ENCODE results near the gene ERH. TPM values are rescaled to one million over a fixed set of nuclear protein-coding genes. Genes with fewer than 3 reads are reported as not detected.

The ERH gene
- total RNA-seq, 2 donors from 2014 or later: 102 to 118 TPM

GRCh38 chr14:69376439-69376838, 21.7 kb downstream of the ERH start:
- DNase-seq (no peak), ATAC-seq (no peak)
- H3K4me1 Mint-ChIP-seq: peaks cover 6% of the 10 kb centered on the region
- H3K4me3 Mint-ChIP-seq: no peak overlapping the region
- H3K9me3 ChIP-seq (ENCODE audit: control insufficient read depth, low read length, poor library complexity, severe bottlenecking): no peaks in the 10 kb centered on the region
- peaks cover 10% of the 10 kb centered on the region for H3K36me3 Mint-ChIP-seq (ENCODE audit: low read depth)
- no peaks in the 10 kb centered on the region for H3K27me3 Mint-ChIP-seq
- no peak overlapping the region for H3K27ac Mint-ChIP-seq

- H3K4me1 Mint-ChIP-seq: peaks cover 6% of the 10 kb centered on the region
- DNase-seq: no peak
- no peak for ATAC-seq
These were observed 22.4 kb downstream of the ERH start for GRCh38 chr14:69375722-69376121.

GRCh38 chr14:69375182-69375581, 22.9 kb downstream of the ERH start:
- no peak overlapping the region for H3K4me3 Mint-ChIP-seq
- H3K9me3 ChIP-seq (ENCODE audit: control insufficient read depth, low read length, poor library complexity, severe bottlenecking): no peaks in the 10 kb centered on the region
- H3K27ac Mint-ChIP-seq: no peak overlapping the region
- peaks cover 6% of the 10 kb centered on the region for H3K4me1 Mint-ChIP-seq
- no peak for ATAC-seq
- DNase-seq: no peak
- no peaks in the 10 kb centered on the region for H3K27me3 Mint-ChIP-seq
- peaks cover 9% of the 10 kb centered on the region for H3K36me3 Mint-ChIP-seq (ENCODE audit: low read depth)

More at GRCh38 chr14:69375722-69376121, 22.4 kb downstream of the ERH start:
- H3K27me3 Mint-ChIP-seq: no peaks in the 10 kb centered on the region
- no peak overlapping the region for H3K27ac Mint-ChIP-seq
- peaks cover 10% of the 10 kb centered on the region for H3K36me3 Mint-ChIP-seq (ENCODE audit: low read depth)
- H3K4me3 Mint-ChIP-seq: no peak overlapping the region
- H3K9me3 ChIP-seq (ENCODE audit: control insufficient read depth, low read length, poor library complexity, severe bottlenecking): no peaks in the 10 kb centered on the region

GRCh38 chr14:69374235-69374634, 23.9 kb downstream of the ERH start:
- H3K9me3 ChIP-seq (ENCODE audit: control insufficient read depth, low read length, poor library complexity, severe bottlenecking): no peaks in the 10 kb centered on the region
- DNase-seq (no peak), ATAC-seq (no peak)
- Mint-ChIP-seq H3K36me3 (ENCODE audit: low read depth) (peaks cover 9% of the 10 kb centered on the region), H3K27me3 (no peaks in the 10 kb centered on the region), H3K4me1 (peaks cover 6% of the 10 kb centered on the region), H3K4me3 (no peak overlapping the region), H3K27ac (no peak overlapping the region)

- H3K27ac Mint-ChIP-seq: no peak overlapping the region
- no peaks in the 10 kb centered on the region for H3K27me3 Mint-ChIP-seq
- no peak overlapping the region for H3K4me3 Mint-ChIP-seq
- DNase-seq (no peak), ATAC-seq (no peak)
- peaks cover 4% of the 10 kb centered on the region for H3K4me1 Mint-ChIP-seq
- H3K36me3 Mint-ChIP-seq (ENCODE audit: low read depth): peaks cover 6% of the 10 kb centered on the region
- H3K9me3 ChIP-seq (ENCODE audit: control insufficient read depth, low read length, poor library complexity, severe bottlenecking): no peaks in the 10 kb centered on the region
These were observed 25.0 kb downstream of the ERH start for GRCh38 chr14:69373104-69373503.

GRCh38 chr14:69372146-69372545, 26.0 kb downstream of the ERH start:
- Mint-ChIP-seq H3K4me1 (peaks cover 4% of the 10 kb centered on the region), H3K4me3 (no peak overlapping the region), H3K27me3 (no peaks in the 10 kb centered on the region), H3K36me3 (ENCODE audit: low read depth) (peaks cover 6% of the 10 kb centered on the region), H3K27ac (no peak overlapping the region)
- no peak for DNase-seq
- no peaks in the 10 kb centered on the region for H3K9me3 ChIP-seq (ENCODE audit: control insufficient read depth, low read length, poor library complexity, severe bottlenecking)
- no peak for ATAC-seq

- ATAC-seq: no peak
- H3K4me3 Mint-ChIP-seq: no peak overlapping the region
- peaks cover 4% of the 10 kb centered on the region for H3K4me1 Mint-ChIP-seq
- no peak for DNase-seq
- H3K27me3 Mint-ChIP-seq: no peaks in the 10 kb centered on the region
- peaks cover 4% of the 10 kb centered on the region for H3K36me3 Mint-ChIP-seq (ENCODE audit: low read depth)
- no peaks in the 10 kb centered on the region for H3K9me3 ChIP-seq (ENCODE audit: control insufficient read depth, low read length, poor library complexity, severe bottlenecking)
- H3K27ac Mint-ChIP-seq: no peak overlapping the region
These were observed 28.0 kb downstream of the ERH start for GRCh38 chr14:69370061-69370460.

GRCh38 chr14:69368381-69368780, 29.7 kb downstream of the ERH start:
- Mint-ChIP-seq H3K36me3 (ENCODE audit: low read depth) (peaks cover 4% of the 10 kb centered on the region), H3K4me1 (no peaks in the 10 kb centered on the region), H3K27ac (no peak overlapping the region), H3K4me3 (no peak overlapping the region), H3K27me3 (no peaks in the 10 kb centered on the region)
- no peak for ATAC-seq
- H3K9me3 ChIP-seq (ENCODE audit: control insufficient read depth, low read length, poor library complexity, severe bottlenecking): no peaks in the 10 kb centered on the region
- no peak for DNase-seq

- peaks cover 4% of the 10 kb centered on the region for H3K36me3 Mint-ChIP-seq (ENCODE audit: low read depth)
- no peak overlapping the region for H3K4me3 Mint-ChIP-seq
- H3K9me3 ChIP-seq (ENCODE audit: control insufficient read depth, low read length, poor library complexity, severe bottlenecking): no peaks in the 10 kb centered on the region
- no peak for ATAC-seq
- no peaks in the 10 kb centered on the region for H3K27me3 Mint-ChIP-seq
- H3K27ac Mint-ChIP-seq: no peak overlapping the region
- H3K4me1 Mint-ChIP-seq: no peaks in the 10 kb centered on the region
- no peak for DNase-seq
These were observed 31.3 kb downstream of the ERH start for GRCh38 chr14:69366761-69367160.

- no peak overlapping the region for H3K27ac Mint-ChIP-seq
- no peak overlapping the region for H3K4me3 Mint-ChIP-seq
- no peak for ATAC-seq
- peaks cover 4% of the 10 kb centered on the region for H3K27me3 Mint-ChIP-seq
- no peaks in the 10 kb centered on the region for H3K4me1 Mint-ChIP-seq
- H3K36me3 Mint-ChIP-seq (ENCODE audit: low read depth): peaks cover 4% of the 10 kb centered on the region
- no peaks in the 10 kb centered on the region for H3K9me3 ChIP-seq (ENCODE audit: control insufficient read depth, low read length, poor library complexity, severe bottlenecking)
- no peak for DNase-seq
These were observed 32.0 kb downstream of the ERH start for GRCh38 chr14:69366069-69366468.

GRCh38 chr14:69364378-69364777, 33.7 kb downstream of the ERH start:
- ATAC-seq (no peak), DNase-seq (no peak)
- Mint-ChIP-seq H3K27me3 (peaks cover 13% of the 10 kb centered on the region), H3K4me1 (no peaks in the 10 kb centered on the region), H3K4me3 (no peak overlapping the region), H3K36me3 (ENCODE audit: low read depth) (peaks cover 6% of the 10 kb centered on the region), H3K27ac (no peak overlapping the region)
- H3K9me3 ChIP-seq (ENCODE audit: control insufficient read depth, low read length, poor library complexity, severe bottlenecking): no peaks in the 10 kb centered on the region

- no peaks in the 10 kb centered on the region for H3K9me3 ChIP-seq (ENCODE audit: control insufficient read depth, low read length, poor library complexity, severe bottlenecking)
- H3K27me3 Mint-ChIP-seq: peaks cover 18% of the 10 kb centered on the region
- no peak overlapping the region for H3K4me3 Mint-ChIP-seq
- DNase-seq (no peak), ATAC-seq (no peak)
- H3K4me1 Mint-ChIP-seq: peaks cover 2% of the 10 kb centered on the region
- no peak overlapping the region for H3K27ac Mint-ChIP-seq
- H3K36me3 Mint-ChIP-seq (ENCODE audit: low read depth): peaks cover 6% of the 10 kb centered on the region
These were observed 34.1 kb downstream of the ERH start for GRCh38 chr14:69363964-69364363.

- peaks cover 6% of the 10 kb centered on the region for H3K4me1 Mint-ChIP-seq
- peaks cover 21% of the 10 kb centered on the region for H3K27me3 Mint-ChIP-seq
- H3K4me3 Mint-ChIP-seq: no peak overlapping the region
- H3K36me3 Mint-ChIP-seq (ENCODE audit: low read depth): peaks cover 6% of the 10 kb centered on the region
- no peak overlapping the region for H3K27ac Mint-ChIP-seq
- DNase-seq (no peak), ATAC-seq (no peak)
- no peaks in the 10 kb centered on the region for H3K9me3 ChIP-seq (ENCODE audit: control insufficient read depth, low read length, poor library complexity, severe bottlenecking)
These were observed 35.0 kb downstream of the ERH start for GRCh38 chr14:69363055-69363454.

- Mint-ChIP-seq H3K27ac (no peak overlapping the region), H3K27me3 (peaks cover 27% of the 10 kb centered on the region), H3K36me3 (ENCODE audit: low read depth) (peaks cover 2% of the 10 kb centered on the region), H3K4me3 (no peak overlapping the region), H3K4me1 (peaks cover 6% of the 10 kb centered on the region)
- DNase-seq: no peak
- ATAC-seq: no peak
- H3K9me3 ChIP-seq (ENCODE audit: control insufficient read depth, low read length, poor library complexity, severe bottlenecking): no peaks in the 10 kb centered on the region
These were observed 37.5 kb downstream of the ERH start for GRCh38 chr14:69360438-69361108.

Data from T-helper 17 cell (primary cell).